ENCODE results near the gene RNF208. TPM values are rescaled to one million over a fixed set of nuclear protein-coding genes. Genes with fewer than 3 reads are reported as not detected.

Gene RNF208
- polyA plus RNA-seq, 1 donor = 4.2 TPM

DNA sequence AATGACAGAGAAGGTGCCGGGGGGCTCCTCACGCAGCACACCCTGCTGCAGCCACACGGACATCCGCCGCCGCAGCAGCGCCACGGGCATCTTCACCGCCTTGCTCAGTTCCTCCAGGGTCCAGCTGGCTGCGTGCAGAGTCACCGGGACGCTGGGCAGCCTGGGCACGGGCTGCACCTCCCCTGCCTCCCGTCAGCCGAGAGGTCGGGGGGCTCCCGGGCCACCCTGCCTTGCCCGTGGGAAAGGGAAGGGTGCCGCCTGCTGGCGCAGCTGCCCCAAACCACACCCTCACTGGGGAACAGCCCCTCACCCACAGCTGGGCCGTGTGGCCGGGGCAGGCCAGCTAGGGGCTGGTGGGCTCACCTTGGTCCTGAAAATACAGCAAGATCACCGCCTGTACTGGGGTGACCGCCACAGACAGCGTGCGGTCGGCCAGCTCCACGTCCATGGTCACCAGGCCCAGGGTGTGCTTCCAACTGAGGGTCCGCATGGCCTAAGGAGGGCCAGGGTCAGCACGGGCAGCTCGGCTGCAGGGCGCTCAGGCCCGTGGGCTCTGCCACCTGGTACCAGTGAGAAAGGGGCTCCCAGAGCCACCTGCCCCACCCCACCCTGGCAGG lies 46.6 kb downstream of the RNF208 start:
- DNase-seq = no peak

GRCh38 chr9:137174722-137175293 lies 47.2 kb downstream of the RNF208 start:
- no peak for DNase-seq

DNA sequence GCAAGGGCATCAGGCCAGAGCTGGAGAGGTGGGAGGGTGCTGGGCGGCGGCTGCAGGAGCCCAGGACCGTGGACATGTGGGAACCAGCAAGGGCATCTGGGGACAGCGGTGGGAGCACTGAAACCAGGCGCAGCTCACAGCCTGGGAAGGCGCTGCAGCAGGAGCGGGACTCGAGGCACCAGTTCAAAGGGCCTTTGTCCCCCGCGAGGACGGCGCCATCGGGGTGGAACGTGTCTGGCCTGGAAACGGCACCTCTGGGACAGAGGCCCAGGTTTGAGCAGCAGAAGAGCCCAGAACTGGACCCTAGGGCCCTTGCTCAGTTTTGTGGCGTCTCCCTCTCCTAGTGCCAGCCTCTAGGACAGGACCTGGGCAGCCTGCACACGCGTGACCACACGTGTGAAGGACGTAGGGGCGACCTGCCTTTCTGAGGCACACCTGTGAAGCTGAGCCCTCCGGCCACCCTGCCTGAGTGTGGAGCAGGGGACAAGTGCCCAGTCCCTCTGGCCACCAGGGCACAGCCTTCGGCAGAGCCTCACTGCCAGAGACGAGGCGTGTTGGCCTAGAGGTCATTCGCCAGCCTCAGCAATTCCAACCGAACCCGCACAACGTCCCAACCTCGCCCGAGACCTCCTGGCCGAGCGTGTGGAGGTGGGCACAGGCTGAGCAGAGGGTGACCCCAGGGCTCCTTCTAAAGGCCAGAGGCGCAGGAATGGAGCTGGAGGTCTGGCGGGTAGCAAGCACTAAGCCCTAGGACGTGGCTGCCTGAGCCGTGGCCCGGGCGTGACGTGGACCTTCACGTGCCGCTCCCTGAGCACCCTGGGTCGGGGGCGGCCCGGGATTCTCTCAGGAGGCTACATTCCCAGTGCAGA lies 48.0 kb downstream of the RNF208 start:
- DNase-seq = no peak

- no peak for DNase-seq
Measured at GRCh38 chr9:137172901-137173795, 48.9 kb downstream of the RNF208 start.

DNA sequence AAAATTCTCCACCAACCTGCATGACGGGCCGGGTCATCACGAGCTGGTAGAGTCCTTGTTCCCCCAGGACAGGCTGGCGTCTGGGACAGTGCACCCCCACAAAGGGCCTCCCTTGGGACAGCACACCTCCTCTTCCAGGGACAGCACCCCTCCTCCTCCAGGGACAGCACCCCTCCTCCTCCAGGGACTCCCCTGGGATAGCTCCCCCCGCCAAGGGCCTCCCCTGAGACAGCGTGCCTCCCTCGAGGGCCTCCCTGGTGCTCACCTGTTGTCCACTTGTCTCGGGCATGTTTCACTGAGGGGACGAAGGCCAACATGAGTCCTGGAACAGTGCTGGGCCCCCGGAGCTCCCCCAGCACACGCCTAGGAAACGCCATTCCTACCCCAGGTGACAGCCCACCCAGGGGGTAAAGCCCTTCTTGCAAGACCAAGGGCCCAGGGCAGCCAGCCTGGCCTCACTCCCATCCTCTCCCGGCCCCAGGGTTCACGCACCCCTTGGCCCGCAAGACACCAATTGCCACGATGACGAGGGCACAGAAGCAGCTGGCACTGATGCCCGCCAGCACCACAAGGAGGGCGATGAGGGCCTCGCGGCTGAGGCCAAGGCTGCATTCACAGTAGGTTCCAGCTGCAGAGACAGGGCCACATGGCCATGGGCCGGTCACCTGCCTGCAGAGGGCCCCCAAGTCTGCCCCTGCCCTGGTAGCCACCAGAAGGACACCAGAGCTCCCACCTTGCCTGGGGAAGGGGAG lies 50.7 kb downstream of the RNF208 start:
- no peak for DNase-seq

DNA sequence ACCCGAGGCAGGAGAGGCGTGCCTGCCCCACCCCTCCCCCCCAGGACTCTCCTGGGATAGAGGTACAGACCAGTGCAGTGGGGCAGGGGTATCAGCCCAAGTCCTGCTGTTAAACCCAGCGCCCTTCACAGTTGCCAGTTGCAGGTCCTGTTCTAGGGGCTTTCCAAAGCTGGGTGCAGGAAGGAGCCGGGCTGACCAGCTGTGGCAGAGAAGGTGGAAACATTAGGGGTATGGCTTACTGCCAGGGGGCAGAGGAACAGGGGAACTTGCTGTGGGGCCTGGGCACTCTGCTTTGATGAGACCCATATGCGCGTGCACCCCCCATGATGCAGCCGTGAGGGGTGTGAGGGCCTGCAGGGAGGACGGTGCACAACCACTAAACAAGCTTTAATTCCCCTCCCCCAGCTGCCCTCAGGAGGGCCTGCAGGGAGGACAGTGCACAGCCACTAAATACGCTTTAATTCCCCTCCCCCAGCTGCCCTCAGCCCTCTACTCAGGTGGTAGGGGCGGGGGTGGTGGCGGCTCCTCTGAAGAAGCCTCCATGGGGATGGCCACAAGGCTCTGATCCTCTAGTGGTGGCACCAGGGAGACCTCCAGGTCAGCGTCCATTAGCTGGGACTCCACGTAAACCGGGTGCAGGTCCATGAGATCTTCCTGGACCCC lies 51.4 kb downstream of the RNF208 start:
- DNase-seq = no peak

Other genes with a start within 250 kb of the RNF208 start
- 24.2 TPM for gene PTGDS, start 244.7 kb downstream of the RNF208 start, polyA plus RNA-seq (ENCODE audit: insufficient read length)
- gene LCNL1, start 239.2 kb downstream of the RNF208 start, polyA plus RNA-seq (ENCODE audit: insufficient read length) = 0.85 TPM
- 23.9 TPM for gene PAXX, start 229.8 kb downstream of the RNF208 start, polyA plus RNA-seq (ENCODE audit: insufficient read length)
- 0.54 TPM for gene CLIC3, start 225.7 kb downstream of the RNF208 start, polyA plus RNA-seq (ENCODE audit: insufficient read length)
- gene ABCA2, start 194.0 kb downstream of the RNF208 start, polyA plus RNA-seq (ENCODE audit: insufficient read length) = 18.4 TPM
- gene FUT7, start 190.2 kb downstream of the RNF208 start, polyA plus RNA-seq (ENCODE audit: insufficient read length) = 0.10 TPM
- 44.1 TPM for gene NPDC1, start 176.1 kb downstream of the RNF208 start, polyA plus RNA-seq (ENCODE audit: insufficient read length)
- 11.0 TPM for gene ENTPD2, start 168.2 kb downstream of the RNF208 start, polyA plus RNA-seq (ENCODE audit: insufficient read length)
- gene SAPCD2, start 151.7 kb downstream of the RNF208 start, polyA plus RNA-seq (ENCODE audit: insufficient read length) = 3.9 TPM
- gene UAP1L1, start 144.7 kb downstream of the RNF208 start, polyA plus RNA-seq (ENCODE audit: insufficient read length) = 2.5 TPM
- 43.6 TPM for gene MAN1B1, start 135.3 kb downstream of the RNF208 start, polyA plus RNA-seq (ENCODE audit: insufficient read length)
- 30.0 TPM for gene DPP7, start 107.5 kb downstream of the RNF208 start, polyA plus RNA-seq (ENCODE audit: insufficient read length)
- gene GRIN1, start 83.1 kb downstream of the RNF208 start, polyA plus RNA-seq (ENCODE audit: insufficient read length) = not detected
- gene LRRC26, start 52.2 kb downstream of the RNF208 start, polyA plus RNA-seq (ENCODE audit: insufficient read length) = not detected
- not detected for gene TMEM210, start 50.2 kb downstream of the RNF208 start, polyA plus RNA-seq (ENCODE audit: insufficient read length)
- 36.3 TPM for gene ANAPC2, start 33.7 kb downstream of the RNF208 start, polyA plus RNA-seq (ENCODE audit: insufficient read length)
- gene SSNA1, start 33.6 kb downstream of the RNF208 start, polyA plus RNA-seq (ENCODE audit: insufficient read length) = 66.5 TPM
- gene TPRN, start 21.5 kb downstream of the RNF208 start, polyA plus RNA-seq (ENCODE audit: insufficient read length) = 14.0 TPM
- gene TMEM203, start 16.6 kb downstream of the RNF208 start, polyA plus RNA-seq (ENCODE audit: insufficient read length) = 36.1 TPM
- 10.5 TPM for gene NDOR1, start 16.5 kb downstream of the RNF208 start, polyA plus RNA-seq (ENCODE audit: insufficient read length)
- 2.5 TPM for gene CYSRT1, start 2.9 kb upstream of the RNF208 start, polyA plus RNA-seq (ENCODE audit: insufficient read length)
- gene RNF224, start 5.3 kb upstream of the RNF208 start, polyA plus RNA-seq (ENCODE audit: insufficient read length) = 2.1 TPM
- gene SLC34A3, start 8.7 kb upstream of the RNF208 start, polyA plus RNA-seq (ENCODE audit: insufficient read length) = 1.8 TPM
- 145 TPM for gene TUBB4B, start 19.0 kb upstream of the RNF208 start, polyA plus RNA-seq (ENCODE audit: insufficient read length)
- gene STPG3, start 29.0 kb upstream of the RNF208 start, polyA plus RNA-seq (ENCODE audit: insufficient read length) = not detected
- 53.1 TPM for gene NELFB, start 33.1 kb upstream of the RNF208 start, polyA plus RNA-seq (ENCODE audit: insufficient read length)
- 7.9 TPM for gene TOR4A, start 55.5 kb upstream of the RNF208 start, polyA plus RNA-seq (ENCODE audit: insufficient read length)
- 3.9 TPM for gene NRARP, start 80.0 kb upstream of the RNF208 start, polyA plus RNA-seq (ENCODE audit: insufficient read length)
- gene EXD3, start 200.9 kb upstream of the RNF208 start, polyA plus RNA-seq (ENCODE audit: insufficient read length) = 16.6 TPM
- 4.2 TPM for gene NOXA1, start 201.2 kb upstream of the RNF208 start, polyA plus RNA-seq (ENCODE audit: insufficient read length)
- 0.98 TPM for gene ENTPD8, start 219.1 kb upstream of the RNF208 start, polyA plus RNA-seq (ENCODE audit: insufficient read length)
- gene NSMF, start 237.1 kb upstream of the RNF208 start, polyA plus RNA-seq (ENCODE audit: insufficient read length) = 18.1 TPM

All from hindlimb muscle (tissue), 1 donor.